Adipose tissue (tissue), 3 donors: ENCODE data around the gene MS4A6A. TPM values are rescaled to one million over a fixed set of nuclear protein-coding genes. Genes with fewer than 3 reads are reported as not detected.
"Not testable (repeated sequence)": the region's sequence is repeated elsewhere in the genome, so short reads cannot be mapped to it uniquely, and the experiment has no call there.

Source experiments
- H3K27ac ChIP-seq: one replicate; pipeline ENCODE4 v1.5.1; 2013; ENCODE audit warnings: low read depth, low read length
- whole genome bisulfite sequencing, 3 donors: extraction: QIAGEN DNeasy Blood & Tissue Kit; methylation state at CpG; one replicate each; pipeline ENCODE4 v1.1.7; 2013; 5-methylcytosine and 5-hydroxymethylcytosine counted together
- polyA plus RNA-seq, 3 donors: library from polyadenylated mRNA; stranded (reverse); fragments of 200-250 nt; gene quantifications; one replicate each; pipeline ENCODE4 v1.2.3, GENCODE V29; 2013
- donor health status: healthy with polysubstance abuse.
- donor health status: Bipolar disorder and iron deficiency.
- donor health status: healthy.

Gene MS4A6A
- 10 to 100 TPM; 13.2 to 84.0 (median 76.3) TPM for polyA plus RNA-seq

- no peak within 1 kb of the TSS for H3K27ac ChIP-seq
- 35 to 76% (median 51%) methylated on average over 10 of the region's 10 CpGs for WGBS, 3 donors
Observed at GRCh38 chr11:60182541-60183330, at the start of gene MS4A6A. Gene MS4A6A (minus strand): TSS chr11:60183083. CDS start chr11:60181727, 1,356 bp downstream.

DNA sequence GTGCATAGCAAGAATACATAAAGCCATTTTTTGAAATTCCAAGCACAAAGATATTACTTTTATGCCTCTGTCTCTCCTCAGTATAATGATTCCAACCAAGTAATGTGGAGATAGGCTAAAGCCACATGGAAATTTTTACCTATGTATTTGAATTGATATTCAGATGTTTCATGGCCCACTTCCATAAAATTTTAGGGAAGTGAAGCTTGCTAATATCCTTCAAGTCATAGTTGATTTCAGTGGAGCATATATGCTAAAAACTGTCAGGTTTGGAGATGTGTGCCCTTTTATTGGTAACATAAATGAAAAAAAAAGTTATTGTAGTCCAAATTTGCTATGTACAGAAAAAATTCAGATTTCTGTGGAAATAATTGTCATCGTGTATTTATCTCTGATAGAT lies 47.8 kb upstream of the MS4A6A start:
- H3K27ac ChIP-seq = no peak overlapping the region

DNA sequence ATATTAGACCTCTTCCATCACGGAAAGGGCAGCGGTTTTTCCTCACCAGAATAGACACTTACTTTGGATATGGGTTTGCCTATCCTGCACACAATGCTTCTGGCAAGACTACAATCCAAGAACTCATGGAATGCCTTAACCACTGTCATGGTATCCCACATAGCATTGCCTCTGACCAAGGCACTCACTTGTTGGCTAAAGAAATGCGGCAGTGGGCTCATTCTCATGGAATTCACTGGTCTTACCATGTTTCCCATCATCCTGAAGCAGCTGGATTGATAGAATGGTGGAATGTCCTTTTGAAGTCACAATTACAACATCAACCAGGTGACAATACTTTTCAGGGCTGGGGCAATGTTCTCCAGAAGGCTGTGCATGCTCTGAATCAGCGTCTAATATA lies 39.3 kb upstream of the MS4A6A start:
- WGBS, 3 donors = 82 to 93% (median 90%) methylated on average over 4 of the region's 4 CpGs
- H3K27ac ChIP-seq = no peak overlapping the region

More for the DNA sequence above, 47.8 kb upstream of the MS4A6A start:
- 52 to 78% (median 63%) methylated on average over 1 of the region's 1 CpG for WGBS, 3 donors

GRCh38 chr11:60221692-60222091 lies 38.8 kb upstream of the MS4A6A start:
- H3K27ac ChIP-seq = no peak overlapping the region
- WGBS, 3 donors = 58 to 72% (median 69%) methylated on average over 3 of the region's 3 CpGs

DNA sequence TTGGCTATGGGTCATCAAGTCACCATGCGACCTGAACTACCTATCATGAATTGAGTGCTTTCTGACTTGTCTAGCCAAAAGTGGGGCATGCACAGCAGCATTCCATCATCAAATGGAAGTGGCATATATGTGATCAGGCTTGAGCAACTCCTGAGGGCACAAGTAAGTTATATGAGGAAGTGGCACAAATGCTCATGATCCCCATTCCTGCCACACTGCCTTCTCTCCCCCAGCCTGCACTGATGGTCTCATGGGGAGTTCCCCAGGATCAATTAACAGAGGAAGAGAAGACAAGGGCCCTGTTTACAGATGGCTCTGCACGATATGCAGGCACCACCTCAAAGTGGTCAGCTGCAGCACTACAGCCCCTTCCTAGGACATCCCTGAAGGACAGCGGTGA lies 38.3 kb upstream of the MS4A6A start:
- WGBS, 3 donors = 71 to 92% (median 83%) methylated on average over 3 of the region's 3 CpGs

GRCh38 chr11:60214386-60214785 lies 31.5 kb upstream of the MS4A6A start:
- 51 to 88% (median 84%) methylated on average over 1 of the region's 1 CpG for WGBS, 3 donors
- no peak overlapping the region for H3K27ac ChIP-seq

More for the DNA sequence above, 38.3 kb upstream of the MS4A6A start:
- H3K27ac ChIP-seq = no peak overlapping the region

- H3K27ac ChIP-seq = no peak overlapping the region
- WGBS, 3 donors = 77 to 93% (median 85%) methylated on average over 4 of the region's 4 CpGs
Observed at GRCh38 chr11:60211206-60211605, 28.3 kb upstream of the MS4A6A start.

DNA sequence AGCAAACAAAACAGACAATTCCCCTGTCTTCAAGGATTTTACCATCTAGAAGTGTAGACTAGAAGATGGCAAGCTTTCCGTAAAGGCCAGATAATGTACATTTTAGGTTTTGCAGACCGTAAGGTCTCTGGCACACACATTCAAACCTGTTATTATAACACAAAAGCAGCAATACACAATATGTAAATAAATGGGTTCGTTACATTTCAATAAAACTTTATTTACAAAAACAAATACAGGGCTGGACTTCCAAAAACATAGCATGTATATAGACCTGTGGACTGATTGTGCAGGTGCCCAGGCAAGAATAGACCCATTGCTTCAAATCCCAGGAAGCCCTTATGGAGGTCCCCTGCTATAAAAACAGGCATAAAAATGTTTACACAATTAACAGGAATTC lies 27.1 kb upstream of the MS4A6A start:
- H3K27ac ChIP-seq = no peak overlapping the region
- 88 to 93% (median 92%) methylated on average over 3 of the region's 3 CpGs for WGBS, 3 donors

DNA sequence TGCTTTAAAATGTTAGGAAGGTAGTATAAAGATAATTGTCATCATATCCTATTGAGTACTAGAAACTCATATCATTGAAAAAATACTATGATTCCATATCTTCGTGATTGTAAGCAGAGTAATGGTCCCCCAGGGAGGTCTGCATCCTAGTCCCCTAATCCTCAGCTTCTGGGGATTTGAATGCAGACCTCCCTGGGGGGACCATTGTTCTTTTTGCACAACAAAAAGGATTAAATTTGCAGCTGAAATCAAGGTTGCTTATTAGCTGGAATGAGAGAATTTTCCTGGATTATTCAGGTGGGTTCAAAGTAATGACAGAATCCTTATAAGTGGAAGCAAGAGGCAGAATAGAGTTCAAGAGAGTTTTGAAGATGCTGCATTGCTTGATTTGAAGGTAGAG lies 26.1 kb upstream of the MS4A6A start:
- H3K27ac ChIP-seq = no peak overlapping the region
- WGBS, 3 donors = 32 to 53% (median 43%) methylated on average over 1 of the region's 1 CpG

GRCh38 chr11:60208146-60208895 lies 25.4 kb upstream of the MS4A6A start:
- 78 to 86% (median 86%) methylated on average over 4 of the region's 4 CpGs for WGBS, 3 donors
- no peak overlapping the region for H3K27ac ChIP-seq

DNA sequence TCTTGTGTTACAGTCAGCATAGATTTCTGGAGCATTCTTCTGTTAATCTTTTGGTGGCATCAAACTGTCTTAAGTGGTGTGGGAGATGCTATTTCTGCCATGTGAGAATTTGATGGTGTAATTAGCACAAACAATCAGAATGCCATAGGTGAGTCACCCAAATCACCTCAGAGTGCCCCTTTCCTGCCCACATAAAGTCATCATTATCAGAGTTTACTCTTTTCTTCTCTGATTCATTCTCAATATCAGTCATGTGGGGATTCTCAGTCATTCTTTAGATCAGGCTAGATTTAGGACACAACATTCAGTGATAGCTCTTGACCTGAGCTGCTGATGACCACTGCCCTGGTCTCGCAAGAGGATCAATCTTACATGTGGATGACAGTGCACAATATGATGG lies 23.7 kb upstream of the MS4A6A start:
- no peak overlapping the region for H3K27ac ChIP-seq
- WGBS, 3 donors = 87 to 90% (median 87%) methylated on average over 1 of the region's 1 CpG

DNA sequence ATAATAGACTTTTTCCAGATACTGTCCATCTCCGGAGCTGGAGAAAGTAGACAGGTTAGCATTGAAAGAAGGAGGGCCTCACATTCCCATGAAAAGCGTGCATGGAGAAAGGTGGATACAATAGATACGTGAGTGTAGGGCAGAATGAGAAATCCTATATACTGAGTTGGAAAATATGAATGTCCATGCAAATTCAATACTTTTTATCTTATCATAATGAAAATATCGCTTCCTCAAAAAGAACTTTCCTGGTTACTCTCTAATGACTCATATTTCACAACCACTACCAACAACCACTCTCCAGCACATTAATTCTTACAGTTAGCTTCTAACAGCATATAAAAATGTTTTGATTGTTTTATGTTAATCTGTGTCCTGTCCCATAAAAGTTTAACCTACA lies 22.0 kb upstream of the MS4A6A start:
- WGBS, 3 donors = 79 to 90% (median 85%) methylated on average over 4 of the region's 4 CpGs

GRCh38 chr11:60201334-60201733 lies 18.5 kb upstream of the MS4A6A start:
- not testable (repeated sequence) for H3K27ac ChIP-seq
- WGBS, 3 donors = 91 to 100% (median 98%) methylated on average over 7 to 20 of the region's 26 CpGs

More for the DNA sequence above, 22.0 kb upstream of the MS4A6A start:
- H3K27ac ChIP-seq = no peak overlapping the region

GRCh38 chr11:60197442-60197841 lies 14.6 kb upstream of the MS4A6A start:
- no peak overlapping the region for H3K27ac ChIP-seq
- WGBS, 3 donors = 71 to 96% (median 86%) methylated on average over 1 of the region's 1 CpG

GRCh38 chr11:60195923-60196368 lies 13.1 kb upstream of the MS4A6A start:
- 58 to 86% (median 63%) methylated on average over 4 of the region's 4 CpGs for WGBS, 3 donors
- H3K27ac ChIP-seq = no peak overlapping the region

DNA sequence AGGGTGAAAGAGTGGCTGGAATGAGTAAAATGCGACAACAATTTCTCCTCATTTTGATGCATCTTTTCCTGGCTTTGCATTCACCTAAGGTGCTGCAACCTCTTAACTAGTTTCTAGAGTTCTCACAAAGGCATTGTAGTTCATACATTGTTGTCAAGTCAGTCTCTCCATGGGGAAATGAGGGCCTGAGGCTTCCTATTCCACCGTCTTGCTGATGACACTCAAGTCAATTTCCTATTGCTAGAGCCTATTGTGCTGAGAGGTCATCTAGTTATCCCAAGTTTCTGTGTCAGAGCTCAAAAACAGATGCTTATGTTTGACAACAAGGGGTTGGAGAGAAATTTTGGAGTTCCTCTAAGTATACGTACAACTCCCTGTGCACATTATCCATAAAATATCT lies 11.6 kb upstream of the MS4A6A start:
- 54 to 82% (median 59%) methylated on average over 3 of the region's 3 CpGs for WGBS, 3 donors
- no peak overlapping the region for H3K27ac ChIP-seq

GRCh38 chr11:60193687-60194433 lies 11.0 kb upstream of the MS4A6A start:
- WGBS, 3 donors = 14 to 24% (median 15%) methylated on average over 1 of the region's 1 CpG
- H3K27ac ChIP-seq = no peak overlapping the region

DNA sequence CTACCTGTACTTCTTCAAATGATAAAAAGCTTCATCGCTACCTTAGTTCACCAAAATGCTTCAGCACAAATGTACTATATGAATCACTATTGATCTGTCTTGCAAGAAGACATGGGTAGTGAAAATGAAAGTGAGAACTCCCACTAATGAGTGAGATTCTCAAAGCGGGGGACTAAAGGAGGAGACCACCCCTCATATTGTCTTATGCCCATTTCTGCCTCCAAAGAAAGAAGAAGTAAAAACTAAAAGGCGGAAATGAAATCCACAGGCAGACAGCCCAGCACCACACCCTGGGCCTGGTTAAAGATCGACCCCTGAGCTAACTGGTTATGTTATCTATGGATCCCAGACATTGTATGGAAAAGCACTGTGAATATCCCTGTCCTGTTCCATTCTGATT lies 9.7 kb upstream of the MS4A6A start:
- WGBS, 3 donors = 86 to 93% (median 87%) methylated on average over 4 of the region's 4 CpGs
- not testable (repeated sequence) for H3K27ac ChIP-seq

DNA sequence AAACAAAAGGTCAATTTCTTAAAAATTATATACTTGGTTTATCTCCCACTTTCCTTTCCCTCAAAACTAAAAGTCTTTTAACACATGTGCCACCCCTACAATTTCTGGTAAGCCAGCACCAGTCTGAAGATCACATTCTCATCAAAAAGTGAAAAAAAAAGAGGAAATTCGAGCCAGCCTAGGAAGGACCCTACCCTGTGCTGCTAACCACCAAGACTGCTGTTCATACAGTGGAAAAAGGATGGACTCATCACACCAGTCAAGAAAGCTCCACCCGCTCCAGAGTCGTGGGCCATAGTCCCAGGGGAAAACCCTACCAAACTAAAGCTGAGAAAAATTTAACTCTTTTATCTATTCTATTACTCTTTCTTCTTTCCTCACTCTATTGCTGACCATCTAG lies 5.6 kb upstream of the MS4A6A start:
- WGBS, 3 donors = 22 to 47% (median 26%) methylated on average over 3 of the region's 3 CpGs
- not testable (repeated sequence) for H3K27ac ChIP-seq
